Measurements from ENCODE around the gene PCDH9. TPM values are rescaled to one million over a fixed set of nuclear protein-coding genes. Genes with fewer than 3 reads are reported as not detected.

The PCDH9 gene
- total and polyA plus RNA-seq, 10 of the 15 experiments (the other 5 are each of a cell fraction or from before 2014, with no cell fraction given) = 0.02 to 2.3 (median 0.05) TPM; not detected in 1

DNA sequence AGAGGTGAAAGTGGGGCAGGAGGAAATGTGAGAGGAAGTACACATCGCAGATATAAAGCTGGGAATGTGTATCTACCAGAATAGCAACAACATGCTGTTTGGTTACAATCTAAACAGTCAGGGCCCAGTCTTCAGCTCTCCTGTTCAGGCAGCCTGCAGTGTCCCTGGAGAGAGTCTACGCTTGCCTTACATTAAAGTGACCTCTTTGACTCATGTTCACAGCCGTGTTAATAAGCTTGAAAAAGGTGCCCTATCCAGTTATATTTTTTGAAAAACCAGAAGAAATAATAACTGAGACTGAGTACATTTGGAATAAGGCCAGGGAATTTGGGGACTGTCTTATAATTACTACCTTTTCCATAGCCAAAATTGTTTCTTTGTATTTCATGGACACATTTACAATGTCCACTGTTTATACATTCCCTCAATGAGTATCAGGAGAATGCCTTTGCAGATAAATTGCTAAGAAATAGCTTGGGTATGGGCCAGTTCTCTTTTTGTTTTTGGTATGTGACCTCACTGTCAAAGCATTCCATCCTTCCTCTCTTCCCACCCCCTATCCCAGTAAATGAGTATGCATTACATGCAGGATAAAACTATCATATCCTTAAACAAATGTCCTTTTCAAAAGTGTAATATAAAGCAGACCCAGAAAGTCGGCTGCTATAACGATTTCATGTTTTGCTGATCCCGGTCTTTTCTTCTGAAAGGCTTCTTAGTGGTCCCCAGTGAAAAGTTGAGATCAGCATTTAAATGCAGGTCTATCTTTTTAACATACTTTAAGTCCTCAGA lies 82.6 kb downstream of the PCDH9 start:
- SMC1A ChIA-PET (ENCODE audit: uncharacterized antibody, unreplicated experiment) = interaction anchor here (1.2 kb wide), 1 partner anchor 71 kb away, joined by 3 read pairs; no protein-coding TSS in a partner anchor
- no peak for FAIRE-seq
- POLR2A ChIA-PET = interaction anchor here (0.6 kb wide), 1 partner anchor 25 kb away, joined by 3 read pairs; no protein-coding TSS in a partner anchor
- H3K4me1 ChIP-seq (ENCODE audit: control insufficient read depth, insufficient read depth, low read length) = no peaks in the 10 kb centered on the region
- H3K27ac ChIP-seq (ENCODE audit: control insufficient read depth, insufficient read depth) = no peak overlapping the region
- no peak overlapping the region for H3K9ac ChIP-seq (ENCODE audit: control insufficient read depth, insufficient read depth, low read length)
- no peak for DNase-seq (ENCODE audit: low read depth, low spot score)
- intact Hi-C loops (cut with micrococcal nuclease; ENCODE audit: unreplicated experiment) = no loop called here
- in situ Hi-C loops (cut with MboI) = no loop called here
- no peak for ATAC-seq
- RAD21 ChIA-PET (ENCODE audit: unreplicated experiment) = no interaction called here
- H3K27me3 ChIP-seq (replicated peaks in 1 of 2; ENCODE audit: control insufficient read depth in 2 of 2, insufficient read depth in 2 of 2, low read length in 1 of 2) = no peaks in the 10 kb centered on the region
- CTCF ChIA-PET = interaction anchor here (0.6 kb wide), 1 partner anchor 17 kb away, joined by 4 read pairs; no protein-coding TSS in a partner anchor
- H3K36me3 ChIP-seq (ENCODE audit: control insufficient read depth in 2 of 2, insufficient read depth in 2 of 2, low read length in 1 of 2) = no peaks in the 10 kb centered on the region
- no TSS peak for BruUV-seq (replicated peaks)
- no peaks in the 10 kb centered on the region for H3K79me2 ChIP-seq (ENCODE audit: control insufficient read depth, insufficient read depth, low read length)
- no peak overlapping the region for H2AFZ ChIP-seq (ENCODE audit: control insufficient read depth, low read depth, low read length)
- 31% methylated on average over 6 of the region's 6 CpGs for WGBS (ENCODE audit: insufficient coverage, insufficient replicate concordance, low lambda C conversion rate, missing lambda C conversion rate)
- H3K9me3 ChIP-seq (replicated peaks; ENCODE audit: control insufficient read depth, insufficient read depth, low read length) = no peaks in the 10 kb centered on the region
- H4K20me1 ChIP-seq (ENCODE audit: control insufficient read depth, insufficient read depth) = no peaks in the 10 kb centered on the region
- TF ChIP-seq, protein P1, sequence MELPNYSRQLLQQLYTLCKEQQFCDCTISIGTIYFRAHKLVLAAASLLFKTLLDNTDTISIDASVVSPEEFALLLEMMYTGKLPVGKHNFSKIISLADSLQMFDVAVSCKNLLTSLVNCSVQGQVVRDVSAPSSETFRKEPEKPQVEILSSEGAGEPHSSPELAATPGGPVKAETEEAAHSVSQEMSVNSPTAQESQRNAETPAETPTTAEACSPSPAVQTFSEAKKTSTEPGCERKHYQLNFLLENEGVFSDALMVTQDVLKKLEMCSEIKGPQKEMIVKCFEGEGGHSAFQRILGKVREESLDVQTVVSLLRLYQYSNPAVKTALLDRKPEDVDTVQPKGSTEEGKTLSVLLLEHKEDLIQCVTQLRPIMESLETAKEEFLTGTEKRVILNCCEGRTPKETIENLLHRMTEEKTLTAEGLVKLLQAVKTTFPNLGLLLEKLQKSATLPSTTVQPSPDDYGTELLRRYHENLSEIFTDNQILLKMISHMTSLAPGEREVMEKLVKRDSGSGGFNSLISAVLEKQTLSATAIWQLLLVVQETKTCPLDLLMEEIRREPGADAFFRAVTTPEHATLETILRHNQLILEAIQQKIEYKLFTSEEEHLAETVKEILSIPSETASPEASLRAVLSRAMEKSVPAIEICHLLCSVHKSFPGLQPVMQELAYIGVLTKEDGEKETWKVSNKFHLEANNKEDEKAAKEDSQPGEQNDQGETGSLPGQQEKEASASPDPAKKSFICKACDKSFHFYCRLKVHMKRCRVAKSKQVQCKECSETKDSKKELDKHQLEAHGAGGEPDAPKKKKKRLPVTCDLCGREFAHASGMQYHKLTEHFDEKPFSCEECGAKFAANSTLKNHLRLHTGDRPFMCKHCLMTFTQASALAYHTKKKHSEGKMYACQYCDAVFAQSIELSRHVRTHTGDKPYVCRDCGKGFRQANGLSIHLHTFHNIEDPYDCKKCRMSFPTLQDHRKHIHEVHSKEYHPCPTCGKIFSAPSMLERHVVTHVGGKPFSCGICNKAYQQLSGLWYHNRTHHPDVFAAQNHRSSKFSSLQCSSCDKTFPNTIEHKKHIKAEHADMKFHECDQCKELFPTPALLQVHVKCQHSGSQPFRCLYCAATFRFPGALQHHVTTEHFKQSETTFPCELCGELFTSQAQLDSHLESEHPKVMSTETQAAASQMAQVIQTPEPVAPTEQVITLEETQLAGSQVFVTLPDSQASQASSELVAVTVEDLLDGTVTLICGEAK (IDR thresholded peaks at IDR 0.05; ENCODE audit: borderline replicate concordance) = no peak
- TF ChIP-seq MEF2A (IDR thresholded peaks at IDR 0.05; ENCODE audit: insufficient read depth, low read depth, low read length) (no peak), BACH1 (IDR thresholded peaks at IDR 0.05; ENCODE audit: borderline replicate concordance) (no peak), BMI1 (IDR thresholded peaks at IDR 0.05; ENCODE audit: borderline replicate concordance) (no peak), ATF7 (IDR thresholded peaks at IDR 0.05; ENCODE audit: low read depth) (no peak), POU2F2 (IDR thresholded peaks at IDR 0.05; ENCODE audit: borderline replicate concordance, low read depth, low read length) (no peak), SMC3 (IDR thresholded peaks at IDR 0.05; ENCODE audit: borderline replicate concordance, low read length) (no peak), GABPA (IDR thresholded peaks at IDR 0.05; ENCODE audit: low read depth) (no peak), EGR1 (IDR thresholded peaks at IDR 0.05; ENCODE audit: borderline replicate concordance in 1 of 2, low read depth in 2 of 2, low read length in 2 of 2) (no peak)
- TF ChIP-seq, protein P2, sequence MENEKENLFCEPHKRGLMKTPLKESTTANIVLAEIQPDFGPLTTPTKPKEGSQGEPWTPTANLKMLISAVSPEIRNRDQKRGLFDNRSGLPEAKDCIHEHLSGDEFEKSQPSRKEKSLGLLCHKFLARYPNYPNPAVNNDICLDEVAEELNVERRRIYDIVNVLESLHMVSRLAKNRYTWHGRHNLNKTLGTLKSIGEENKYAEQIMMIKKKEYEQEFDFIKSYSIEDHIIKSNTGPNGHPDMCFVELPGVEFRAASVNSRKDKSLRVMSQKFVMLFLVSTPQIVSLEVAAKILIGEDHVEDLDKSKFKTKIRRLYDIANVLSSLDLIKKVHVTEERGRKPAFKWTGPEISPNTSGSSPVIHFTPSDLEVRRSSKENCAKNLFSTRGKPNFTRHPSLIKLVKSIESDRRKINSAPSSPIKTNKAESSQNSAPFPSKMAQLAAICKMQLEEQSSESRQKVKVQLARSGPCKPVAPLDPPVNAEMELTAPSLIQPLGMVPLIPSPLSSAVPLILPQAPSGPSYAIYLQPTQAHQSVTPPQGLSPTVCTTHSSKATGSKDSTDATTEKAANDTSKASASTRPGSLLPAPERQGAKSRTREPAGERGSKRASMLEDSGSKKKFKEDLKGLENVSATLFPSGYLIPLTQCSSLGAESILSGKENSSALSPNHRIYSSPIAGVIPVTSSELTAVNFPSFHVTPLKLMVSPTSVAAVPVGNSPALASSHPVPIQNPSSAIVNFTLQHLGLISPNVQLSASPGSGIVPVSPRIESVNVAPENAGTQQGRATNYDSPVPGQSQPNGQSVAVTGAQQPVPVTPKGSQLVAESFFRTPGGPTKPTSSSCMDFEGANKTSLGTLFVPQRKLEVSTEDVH (IDR thresholded peaks at IDR 0.05; ENCODE audit: low read depth, partially characterized antibody) = no peak
- no peak overlapping the region for H3K4me2 ChIP-seq (ENCODE audit: control insufficient read depth, insufficient read depth)
- no peak overlapping the region for H3K4me3 ChIP-seq
